Measurements from ENCODE around the gene DMKN.

DMKN gene

DNA sequence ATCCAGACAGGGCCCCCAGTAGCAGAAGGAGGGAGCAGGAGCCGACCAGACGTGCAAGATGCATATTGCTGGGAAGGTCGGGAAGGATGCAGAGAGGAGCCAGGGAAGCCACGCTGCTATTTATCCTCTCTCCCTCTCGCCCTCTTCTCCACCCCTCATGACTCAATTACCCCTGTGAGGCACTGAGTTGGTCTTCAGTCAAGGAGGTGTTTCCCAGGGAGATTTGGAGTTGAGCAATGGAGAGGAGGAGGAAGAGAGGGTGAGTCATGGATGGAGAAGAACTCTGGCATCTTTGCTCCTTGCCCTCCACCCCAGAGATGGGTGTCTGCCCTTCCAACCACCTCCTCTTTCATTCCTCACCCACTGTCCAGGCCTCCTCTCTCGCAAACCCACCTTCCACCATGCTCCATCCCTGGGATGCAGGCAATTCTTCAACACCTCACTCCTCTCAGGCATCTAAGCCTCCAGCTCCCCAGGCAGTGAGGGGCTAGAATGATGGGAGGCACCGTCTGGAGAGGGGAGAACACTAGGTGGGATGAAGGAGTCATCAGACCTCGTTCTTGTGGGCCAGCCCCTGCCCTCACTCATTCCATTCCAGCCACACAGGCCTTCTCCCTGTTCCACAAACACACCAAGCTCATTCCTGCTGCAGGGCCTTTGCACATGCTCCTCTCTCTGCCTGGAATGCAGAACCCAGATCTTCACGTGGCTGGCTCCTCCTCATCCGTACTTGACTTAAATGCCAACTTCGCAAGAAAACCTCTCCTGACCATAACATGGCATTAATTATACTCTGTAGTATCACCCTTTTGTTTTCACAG lies 15.0 kb upstream of the DMKN start, which contains the start of gene SBSN:
Gene SBSN (minus strand): TSS at position 94 of the 821 bp plus-strand sequence. CDS start 30 bp downstream, at position 64.
- DNase-seq: no peak

DNA sequence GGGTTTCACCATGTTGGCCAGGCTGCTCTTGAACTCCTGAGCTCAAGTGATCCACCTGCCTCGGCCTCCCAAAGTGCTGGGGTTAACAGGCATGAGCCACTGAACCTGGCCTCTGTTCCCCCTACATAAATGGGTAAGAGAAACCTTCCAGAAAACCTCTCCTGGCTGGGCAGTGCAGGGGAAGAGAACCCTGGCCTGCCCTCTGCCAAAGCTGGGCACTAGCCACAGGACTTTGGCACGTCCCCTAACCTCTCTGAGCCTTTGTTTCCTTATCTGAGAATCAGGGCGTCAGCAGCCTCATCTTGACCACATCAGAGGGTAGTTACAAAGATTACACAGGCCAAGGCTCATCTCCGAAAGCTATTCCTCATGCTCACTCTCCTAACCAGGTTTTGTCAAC lies 12.4 kb upstream of the DMKN start:
- DNase-seq: no peak

DNA sequence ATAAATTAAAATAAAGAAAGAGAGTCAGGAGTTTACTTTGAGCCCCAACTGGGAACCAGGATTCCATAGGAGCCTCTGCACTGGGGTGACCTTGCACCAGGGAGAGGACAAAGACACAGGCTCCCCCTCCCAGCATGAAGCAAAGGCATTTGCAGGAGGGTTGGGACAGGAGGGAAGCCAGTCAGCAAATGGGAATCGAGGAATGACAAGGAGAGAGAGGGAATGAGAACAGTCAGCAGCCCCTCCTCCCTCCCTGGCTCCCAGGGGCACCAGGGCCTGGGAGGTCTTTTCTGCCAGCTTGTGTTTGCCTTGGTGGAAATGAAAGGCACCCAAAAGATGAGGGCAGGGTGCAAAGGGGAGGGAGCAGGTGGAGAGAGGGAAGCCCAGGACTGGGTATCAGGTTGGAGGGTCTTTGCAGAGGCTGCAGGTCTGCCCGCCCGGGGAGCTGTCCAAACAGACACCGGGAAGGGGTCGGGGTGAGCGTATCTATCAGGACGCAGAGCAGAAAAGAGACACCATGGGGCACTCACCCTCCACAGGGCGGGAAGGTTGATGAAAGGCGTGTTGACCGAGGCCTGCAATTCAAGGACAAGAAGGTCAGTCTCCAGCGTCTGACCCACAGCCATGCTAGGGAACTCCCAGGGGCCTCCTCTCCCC lies 10.9 kb upstream of the DMKN start:
- DNase-seq: no peak

DNA sequence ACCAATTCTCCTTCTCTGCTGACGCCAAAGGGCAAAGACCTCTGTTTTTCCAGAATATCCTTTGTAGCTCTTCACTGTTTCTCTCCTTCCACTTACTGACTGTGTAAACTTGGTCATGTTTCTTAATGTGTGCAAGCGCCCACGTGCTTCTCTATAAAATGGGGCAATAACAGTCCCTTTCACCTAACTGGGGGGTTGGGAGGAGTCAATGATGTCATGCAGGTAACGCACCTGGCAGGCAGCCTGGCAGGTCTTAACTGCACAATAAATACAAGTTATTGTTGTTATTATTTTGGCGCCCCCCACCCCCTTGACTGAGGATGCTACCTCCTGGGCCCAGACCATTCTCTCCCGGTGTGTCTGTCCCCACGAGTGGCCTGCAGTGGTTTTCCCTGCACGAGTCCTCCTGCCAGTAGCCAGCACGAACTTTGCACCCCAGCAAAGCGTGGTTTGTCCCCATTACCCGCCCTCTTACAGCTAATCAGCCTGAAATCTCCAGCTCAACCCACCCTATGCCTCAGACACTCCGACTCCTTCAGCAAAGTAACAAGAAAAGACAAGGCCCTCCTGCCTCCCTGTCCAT lies 9.4 kb upstream of the DMKN start:
- no peak for DNase-seq

DNA sequence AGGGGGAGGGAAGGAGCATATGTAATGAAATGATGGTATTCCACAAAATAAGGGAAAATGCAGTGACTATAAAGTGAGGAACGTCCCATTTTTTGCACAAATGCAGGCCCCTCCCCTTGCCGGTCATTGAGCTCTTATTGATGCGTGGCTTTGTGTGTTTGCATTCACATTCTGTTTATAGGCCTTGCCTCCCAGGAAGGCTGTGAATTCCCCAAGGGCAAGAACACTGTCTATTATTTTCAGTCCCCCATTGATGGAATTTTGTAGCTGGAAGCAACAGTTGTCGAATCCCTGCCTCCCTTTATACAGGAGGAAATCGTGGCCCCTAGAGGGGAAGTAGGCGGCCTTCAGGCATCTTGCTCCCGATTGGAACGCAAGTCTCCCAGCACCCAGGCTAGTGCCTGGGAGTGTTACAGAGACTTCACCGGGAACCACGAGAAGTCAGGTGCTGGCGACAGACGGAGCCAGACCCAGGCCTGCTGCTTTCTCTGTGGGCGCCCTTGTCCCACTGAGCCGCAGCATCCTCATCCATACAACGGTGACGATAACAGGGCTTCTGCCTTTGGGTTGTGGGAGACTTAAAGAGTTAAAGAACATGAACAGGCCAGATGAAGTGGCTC lies 7.8 kb upstream of the DMKN start:
- DNase-seq: no peak

DNA sequence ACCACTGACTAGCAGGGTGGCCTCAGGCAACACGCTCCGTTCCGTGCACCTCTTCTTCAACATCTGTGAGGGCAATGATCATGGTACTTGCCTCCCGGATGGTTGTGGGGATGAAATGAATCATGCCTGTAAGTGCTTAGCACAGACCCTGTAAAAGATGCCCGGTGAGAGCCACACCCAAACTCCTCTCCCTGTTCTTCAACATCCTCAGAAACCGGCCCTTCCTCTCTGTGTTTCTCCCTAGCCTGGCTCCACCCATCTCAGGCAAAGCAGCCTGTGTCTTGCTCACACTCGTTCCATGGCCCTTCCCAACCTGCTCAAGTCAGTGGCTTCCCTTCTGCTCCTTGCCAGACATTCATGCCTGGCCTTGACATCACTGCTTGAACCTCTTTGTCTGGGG lies 5.8 kb upstream of the DMKN start:
- DNase-seq: no peak

DNA sequence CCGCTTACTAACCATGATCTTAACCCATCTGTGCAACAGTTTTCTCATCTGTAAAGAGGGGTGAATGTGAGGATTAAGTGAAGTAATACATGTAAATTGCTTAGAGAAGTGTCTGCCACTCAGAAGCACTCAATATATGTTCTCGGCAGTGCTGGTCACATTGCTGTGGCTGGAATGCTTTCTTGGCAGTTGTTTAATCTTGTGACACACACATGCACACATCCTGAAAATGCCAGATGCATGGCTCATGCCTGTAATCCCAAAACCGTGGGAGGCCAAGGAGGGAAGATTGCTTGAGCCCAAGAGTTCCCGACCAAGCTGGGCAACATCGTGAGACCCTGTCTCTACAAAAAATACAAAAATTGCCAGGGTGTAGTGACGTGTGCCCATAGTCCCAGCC lies 4.9 kb upstream of the DMKN start:
- DNase-seq: no peak

DNA sequence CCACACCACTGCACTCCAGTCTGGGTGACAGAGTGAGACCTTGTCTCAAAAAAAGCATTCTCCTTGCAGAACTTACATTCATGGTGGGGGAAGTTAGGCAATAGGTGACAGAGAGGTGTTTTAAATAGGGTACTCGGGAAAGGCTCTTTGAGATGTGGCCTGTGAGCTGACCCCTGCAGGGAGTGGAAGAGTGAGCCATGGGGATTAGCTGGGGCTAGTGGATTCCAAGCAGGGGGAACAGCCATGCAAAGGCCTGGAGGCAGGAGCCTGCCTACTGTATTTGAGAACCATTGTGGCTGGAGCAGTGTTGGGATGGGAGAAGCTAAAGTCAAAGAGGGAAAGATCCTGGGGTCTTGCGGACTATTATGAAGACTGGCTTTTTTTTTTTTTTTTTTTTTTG lies 3.9 kb upstream of the DMKN start:
- no peak for DNase-seq

DNA sequence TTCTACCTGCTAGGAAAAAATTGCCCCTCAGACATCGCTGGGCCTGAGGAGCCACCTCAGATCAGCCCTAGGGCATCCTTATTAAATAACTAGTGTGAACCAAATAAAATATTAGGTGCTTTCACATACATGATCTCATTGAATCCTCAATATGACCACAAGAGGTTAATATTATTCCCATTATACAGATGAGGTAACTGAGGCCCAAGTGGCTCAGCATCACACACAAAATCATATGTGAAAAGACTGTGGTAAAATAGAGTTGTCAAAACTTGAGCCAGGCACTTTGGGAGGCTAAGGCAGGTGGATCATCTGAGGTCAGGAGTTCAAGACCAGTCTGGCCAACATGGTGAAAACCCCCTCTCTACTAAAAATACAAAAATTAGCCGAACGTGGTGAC lies 2.9 kb upstream of the DMKN start:
- no peak for DNase-seq

DNA sequence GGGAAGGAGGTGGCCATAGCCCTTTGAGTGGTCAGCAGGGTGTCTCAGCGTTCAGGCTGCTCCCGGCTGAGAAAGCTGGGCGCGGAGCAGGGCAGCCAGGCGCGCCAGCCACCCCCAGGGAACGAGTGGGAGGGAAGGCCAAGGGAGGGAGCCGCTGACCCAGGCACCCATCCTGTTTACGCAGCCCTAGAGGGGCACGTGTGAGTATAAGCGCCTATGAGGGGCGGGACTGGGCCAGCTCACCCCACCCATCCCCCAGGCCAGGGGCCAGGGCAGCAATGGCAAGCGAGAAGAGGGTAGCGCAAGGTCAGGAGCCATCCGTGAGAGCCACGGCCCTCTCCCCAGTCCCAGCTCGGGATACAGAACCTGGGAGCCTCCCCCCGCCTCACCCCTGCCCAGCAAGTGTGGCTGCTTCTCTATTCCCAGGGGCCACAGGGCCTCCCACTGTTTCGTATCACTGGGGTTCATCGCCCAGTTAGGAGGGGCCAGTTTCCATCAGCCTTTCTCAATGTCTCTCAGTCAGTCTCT lies 897 bp upstream of the DMKN start:
- DNase-seq: no peak

DNA sequence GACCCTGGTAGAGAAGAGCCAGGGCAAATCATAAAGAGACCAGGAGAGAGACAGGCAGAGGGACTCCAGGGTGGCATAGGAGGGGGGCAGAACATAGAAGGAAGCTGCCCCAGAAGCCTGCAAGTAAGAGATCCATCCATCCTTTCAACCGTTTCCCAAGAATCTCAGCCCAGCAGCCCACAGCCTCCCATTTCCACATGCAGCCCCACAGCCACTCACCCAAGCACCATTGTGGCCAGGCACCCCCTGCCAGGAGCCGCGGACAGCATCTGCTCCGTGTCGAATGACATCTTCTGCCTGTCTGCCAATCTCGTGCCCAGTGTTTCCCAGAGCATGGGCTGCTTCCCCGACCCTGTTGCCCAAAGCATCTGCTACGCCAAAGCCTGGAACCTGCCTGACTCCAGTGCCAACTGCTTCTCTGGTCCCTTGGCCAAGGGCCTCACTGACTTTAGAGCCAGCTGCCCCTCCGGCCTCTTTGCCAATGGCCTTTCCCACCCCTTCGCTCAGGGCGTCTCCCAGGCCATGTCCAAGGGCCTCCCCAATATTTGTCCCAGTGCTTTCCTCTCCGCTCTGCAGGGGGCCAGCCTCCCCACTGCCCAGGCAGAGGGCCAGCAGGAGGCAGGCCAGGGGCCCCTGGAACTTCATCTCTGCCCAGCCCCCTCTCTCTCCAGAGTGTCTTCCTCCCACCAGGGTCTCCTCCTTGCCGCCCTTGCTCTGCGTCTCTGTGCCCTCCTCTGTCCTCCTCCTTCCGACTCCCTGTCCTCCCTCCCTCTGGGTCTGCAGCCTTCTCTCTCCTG lies 420 bp downstream of the DMKN start:
- DNase-seq: no peak

DNA sequence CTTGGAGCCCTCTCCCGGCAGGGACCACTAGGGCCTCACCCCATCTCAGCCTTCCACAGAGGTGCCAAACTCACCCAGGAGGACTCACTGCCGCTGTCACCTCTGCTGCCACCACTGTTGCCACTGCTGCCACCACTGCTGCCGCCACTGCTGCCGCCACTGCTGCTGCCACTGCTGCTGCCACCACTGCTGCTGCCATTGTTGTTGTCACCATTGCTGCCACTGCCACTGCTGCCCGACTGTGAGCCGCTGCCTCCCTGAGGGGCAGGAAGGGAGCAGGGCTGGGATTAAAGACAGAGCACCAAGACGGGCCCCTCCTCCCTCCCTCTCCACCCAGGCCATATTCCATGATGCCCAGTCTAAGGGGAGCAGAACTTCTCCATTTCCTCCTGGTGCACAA lies 2.1 kb downstream of the DMKN start:
- no peak for DNase-seq

DNA sequence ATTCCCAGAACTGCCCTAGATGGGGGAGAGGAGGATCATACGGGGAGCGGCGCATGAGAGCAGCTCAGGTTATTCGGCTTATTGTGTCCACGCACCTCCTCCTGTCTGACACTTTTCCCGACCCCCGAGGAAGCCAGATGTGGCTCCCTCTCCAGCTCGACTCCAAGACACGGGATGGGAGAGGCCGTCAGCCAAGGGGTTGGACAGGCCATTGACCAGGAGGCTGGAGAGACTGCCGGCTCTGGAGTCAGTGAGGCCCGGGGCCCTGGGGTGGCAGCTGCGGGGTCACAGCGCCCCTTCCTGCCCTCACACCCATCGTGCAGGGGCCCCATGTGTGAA lies 2.9 kb downstream of the DMKN start:
- DNase-seq: no peak

DNA sequence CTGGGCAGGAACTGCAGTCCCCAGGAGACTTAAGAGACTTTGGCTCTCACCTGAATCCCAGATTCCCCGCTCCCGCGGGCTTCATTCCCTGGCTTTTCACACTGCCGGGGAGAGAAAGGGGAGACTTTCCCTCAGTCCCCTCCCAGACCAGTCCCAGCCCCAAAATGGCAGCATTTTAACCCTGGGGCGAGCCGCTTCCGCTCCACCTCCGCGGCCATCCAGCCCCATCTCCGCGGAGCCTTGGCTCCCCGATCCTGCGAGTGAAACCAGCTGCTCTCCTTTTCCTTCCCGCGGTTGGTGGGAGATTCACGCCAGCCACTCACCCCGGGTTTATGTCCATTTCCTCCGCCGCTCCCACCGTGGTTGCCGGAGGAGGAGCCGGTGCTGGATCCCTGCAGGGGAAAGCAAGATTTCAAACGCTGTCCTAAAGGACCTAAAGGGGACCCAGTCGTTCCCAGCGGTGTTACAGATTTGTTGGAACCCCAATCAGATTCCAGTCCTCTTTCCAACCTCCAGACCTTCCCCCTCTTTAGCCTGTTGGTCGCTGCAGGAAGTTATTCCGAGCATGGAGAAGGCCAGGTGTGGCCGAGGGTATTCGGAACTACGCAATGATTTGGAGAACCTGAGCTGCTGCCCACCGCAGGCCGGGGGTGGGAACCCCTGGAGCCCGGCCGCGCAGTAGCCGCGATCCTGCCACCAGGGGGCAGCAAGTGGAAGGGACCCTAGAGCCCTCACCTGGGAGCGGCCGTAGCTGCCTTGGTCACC lies 3.4 kb downstream of the DMKN start:
- DNase-seq: peak in 45 of 58 donors; percentile 2 to 75 (median 23)

DNA sequence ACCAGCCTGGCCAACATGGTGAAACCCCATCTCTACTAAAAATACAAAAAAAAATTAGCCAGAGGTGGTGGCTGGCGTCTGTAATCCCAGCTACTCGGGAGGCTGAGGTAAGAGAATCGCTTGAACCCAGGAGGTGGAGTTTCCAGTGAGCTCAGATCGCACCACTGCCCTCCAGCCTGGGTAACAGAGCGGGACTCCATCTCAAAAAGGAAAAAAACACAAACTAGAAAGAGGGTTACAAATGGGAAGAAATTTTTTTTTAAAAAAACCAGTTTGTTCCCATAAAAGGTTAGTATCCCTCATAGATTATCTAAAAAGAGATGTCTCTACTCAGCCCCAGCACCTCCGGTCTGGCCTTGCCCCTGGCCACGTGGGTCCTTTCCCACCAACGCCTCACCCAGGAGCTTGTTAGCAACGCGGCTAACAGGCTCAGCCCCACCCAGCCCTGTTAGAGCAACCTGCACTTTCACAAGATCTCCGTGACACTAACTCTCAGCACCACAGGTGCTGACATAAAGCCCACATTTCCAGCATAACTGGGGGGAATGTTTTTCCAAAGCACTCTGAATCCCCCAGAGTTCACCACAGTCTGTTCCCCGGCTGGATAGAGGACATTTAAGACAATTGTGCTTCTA lies 4.3 kb downstream of the DMKN start:
- peak in 2 of 58 donors; percentile 5 to 8 for DNase-seq

DNA sequence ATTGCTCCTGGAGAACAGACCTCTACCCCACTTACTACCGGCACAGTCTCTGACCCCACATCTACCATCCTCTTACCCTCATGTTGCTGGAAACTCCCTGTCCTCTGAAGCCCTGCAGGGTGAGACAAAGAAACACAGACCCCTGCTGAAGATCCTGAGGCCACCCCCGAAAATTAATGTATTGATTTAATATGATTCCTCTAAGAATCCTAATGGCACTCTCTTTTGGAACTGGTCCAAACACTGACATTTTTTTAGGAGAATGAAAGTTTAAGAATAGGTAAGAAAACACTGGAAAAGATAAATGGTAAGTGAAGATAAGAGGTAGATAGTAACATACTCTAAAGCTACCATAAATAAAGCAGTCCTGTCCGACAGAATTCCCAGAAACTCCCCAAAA lies 5.3 kb downstream of the DMKN start:
- DNase-seq: no peak

DNA sequence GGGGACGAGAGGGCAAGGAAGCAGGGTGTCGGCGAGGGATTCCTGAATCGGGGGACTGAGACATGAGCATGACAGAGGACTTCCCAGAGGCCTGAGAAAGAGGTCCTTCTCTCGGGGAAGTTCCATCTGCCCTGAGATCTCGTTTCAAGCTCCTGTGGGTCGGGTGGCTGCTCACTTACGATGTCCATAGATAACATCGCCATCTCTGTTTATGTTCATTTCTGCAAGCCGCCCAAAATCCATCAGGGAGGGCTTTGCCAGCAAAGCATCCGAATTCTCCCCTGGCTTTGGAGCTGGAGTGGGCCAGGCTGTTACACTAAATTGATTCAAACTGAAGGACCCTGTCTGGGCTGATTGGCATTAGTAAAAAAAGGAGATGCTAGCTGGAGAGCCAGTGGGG lies 5.9 kb downstream of the DMKN start:
- no peak for DNase-seq

DNA sequence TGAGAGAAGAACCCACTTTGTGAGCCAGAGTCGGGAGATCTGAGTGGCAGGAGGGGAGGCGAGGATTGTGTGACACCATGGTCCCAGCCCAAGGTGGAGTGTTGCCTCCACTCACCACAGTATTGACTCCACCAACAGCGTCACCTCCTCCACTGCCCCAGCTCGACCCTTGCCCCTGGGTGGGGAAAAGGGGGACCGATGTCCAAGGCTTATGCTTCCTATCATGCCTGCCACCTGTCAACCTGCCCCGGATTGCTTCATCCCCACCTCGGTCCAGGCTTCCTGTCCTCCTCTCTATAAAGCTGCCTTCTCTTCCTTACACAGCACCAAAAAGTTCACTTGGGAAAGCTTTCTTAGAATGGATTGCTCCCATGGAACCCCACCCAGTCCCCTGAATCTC lies 7.4 kb downstream of the DMKN start:
- DNase-seq: no peak

DNA sequence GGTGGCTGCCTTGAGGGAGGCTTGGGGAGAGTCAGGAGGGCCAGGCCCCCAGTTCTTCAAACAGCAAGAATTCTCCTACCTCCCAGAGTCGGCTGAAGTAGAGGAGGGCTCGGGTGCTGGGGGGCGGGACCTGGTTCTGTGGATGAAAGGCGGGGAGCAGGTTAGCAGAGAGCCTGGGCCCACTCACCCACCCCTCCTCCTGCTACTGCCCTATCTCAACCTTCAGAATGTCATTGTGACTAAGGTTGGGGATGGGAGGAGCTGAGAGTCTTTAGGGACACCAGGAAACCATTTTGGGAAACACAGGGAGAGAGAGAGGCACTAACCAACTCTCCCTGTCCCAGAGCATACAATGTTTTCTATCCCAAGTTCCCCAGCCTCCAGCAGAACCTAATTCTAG lies 10.7 kb downstream of the DMKN start:
- no peak for DNase-seq

DNA sequence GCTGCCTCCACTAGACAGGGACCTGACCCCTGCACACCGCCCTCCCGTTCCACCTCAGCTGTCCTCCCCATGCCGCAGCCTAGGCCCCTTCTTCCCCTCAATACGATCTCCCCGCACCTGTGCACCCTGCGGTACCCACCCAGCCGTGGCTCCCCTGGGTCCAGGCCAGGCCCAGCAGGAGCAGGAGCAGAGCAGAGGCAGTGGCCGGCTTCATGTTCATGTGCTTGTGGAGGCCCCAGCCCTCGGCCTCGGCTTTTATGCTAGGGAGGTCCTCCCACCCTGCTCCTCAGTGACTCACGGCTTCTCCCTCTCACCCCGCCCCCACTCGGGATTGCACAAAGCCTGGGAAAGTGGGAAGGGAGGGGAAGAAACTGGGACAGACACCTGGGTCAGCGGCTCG lies 11.8 kb downstream of the DMKN start:
- peak in 2 of 58 donors; percentile 2 to 22 for DNase-seq

All from anterior cingulate cortex (tissue), 58 donors.